GM19193 (cell line): ENCODE data around the gene ZNF106.

ENCODE experiments used
- POLR2A ChIP-seq: IDR thresholded peaks from 4 replicates; pipeline ENCODE4 v1.6.1; 2011; ENCODE audit not compliant: insufficient read depth, insufficient read length; ENCODE audit errors: extremely low read depth

The ZNF106 gene

DNA sequence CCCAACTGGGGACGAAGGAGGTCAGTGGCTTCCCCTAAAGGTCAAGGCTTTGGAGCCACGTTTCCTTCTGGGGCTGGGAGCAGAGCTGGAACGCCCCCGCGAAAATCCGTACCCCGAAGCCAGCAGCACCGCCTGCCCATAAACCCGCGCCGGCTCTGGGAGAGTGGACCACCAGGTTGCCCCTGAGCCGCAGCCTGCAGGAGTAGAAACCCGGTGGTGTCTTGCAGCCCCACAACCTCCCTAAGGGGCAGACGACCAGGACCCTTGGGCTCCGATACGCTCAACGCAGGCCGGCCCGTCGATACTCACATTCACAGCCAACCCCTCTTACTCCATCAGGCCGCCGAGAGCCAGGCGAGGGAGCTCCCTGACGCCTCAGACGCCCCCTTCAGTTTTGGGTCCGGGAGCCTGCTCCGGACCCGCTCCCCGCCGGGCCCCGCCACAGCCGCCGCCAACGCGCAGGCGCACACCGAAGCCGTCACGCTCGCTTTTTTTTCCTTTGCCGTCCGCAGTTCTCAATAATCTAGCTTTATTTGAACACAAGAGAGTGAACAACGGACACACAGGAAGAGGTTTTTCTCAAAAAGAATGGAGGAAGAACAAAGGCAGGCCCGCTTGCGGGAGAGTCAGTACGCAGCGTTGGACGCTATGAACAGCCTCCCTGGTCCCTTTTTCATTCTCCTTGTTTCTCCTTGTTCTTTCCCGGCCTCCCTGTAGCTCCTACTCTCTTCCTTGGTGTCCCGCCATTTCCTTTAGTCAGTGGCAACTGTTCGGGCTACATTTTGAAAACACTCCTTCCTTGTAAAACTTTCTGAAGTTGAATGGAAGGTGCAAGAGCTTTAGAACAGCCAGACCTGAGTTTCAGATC is at the start of gene ZNF106:
ZNF106 (minus strand) TSS at position 471 of the 868 bp plus-strand sequence. CDS start 18,852 bp downstream, outside the sequence.
- peak; percentile 87 for TF ChIP-seq POLR2A

DNA sequence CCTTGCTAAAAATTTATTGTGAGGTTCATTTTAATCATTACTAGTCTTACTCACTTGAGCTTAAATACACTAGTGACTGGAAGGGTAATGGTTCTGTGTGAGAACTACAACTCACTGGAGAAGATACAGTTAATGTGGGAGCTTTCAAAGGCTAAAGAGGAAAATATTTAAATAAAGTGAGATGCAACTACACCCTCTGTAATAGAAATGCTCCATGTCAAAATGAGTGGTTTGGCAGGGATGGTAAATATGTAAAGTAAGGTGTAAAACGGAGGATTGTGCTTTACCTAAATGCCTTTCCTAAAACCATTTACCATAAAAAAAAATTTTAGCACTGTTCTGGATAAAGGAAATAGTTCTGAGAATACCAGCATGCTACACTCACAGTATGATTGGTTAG is 42.3 kb upstream of the ZNF106 start:
- TF ChIP-seq POLR2A: no peak

DNA sequence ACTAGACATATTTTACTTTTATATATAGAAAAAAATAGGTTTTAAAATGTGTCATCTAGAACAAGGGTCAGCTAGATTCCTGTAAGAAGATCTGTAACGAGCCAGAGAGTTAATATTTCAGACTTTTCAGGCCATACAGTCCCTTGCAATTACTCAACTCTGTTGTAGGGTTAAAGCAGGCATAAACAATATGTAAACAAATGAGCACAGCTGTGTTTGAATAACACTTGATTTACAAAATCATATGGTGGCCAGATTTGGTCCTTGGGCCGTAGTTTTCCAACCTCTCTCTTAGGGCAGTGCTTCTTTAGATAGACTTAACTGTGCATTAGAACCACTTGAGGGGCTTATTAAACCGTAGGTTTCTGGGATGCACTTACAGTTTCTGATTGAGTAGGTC is 38.0 kb upstream of the ZNF106 start:
- no peak for TF ChIP-seq POLR2A

DNA sequence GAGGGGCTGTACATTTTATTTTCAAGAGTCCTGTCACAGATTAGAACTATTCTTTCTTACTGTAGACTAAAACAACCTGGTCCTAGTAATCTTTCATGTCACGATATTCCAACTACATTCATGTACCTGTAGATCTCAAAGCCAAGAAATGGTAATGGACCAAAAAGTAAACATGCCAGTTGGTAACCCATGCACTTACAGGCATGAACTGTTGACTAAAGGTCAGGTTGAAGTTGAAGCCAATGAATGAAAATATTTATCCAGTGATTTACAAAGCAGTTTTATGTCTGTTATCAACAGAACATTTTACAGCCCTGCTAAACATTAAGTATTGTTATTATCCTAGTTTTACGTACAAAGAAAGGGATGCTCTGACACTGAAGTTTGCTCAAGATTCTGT is 32.4 kb upstream of the ZNF106 start:
- no peak for TF ChIP-seq POLR2A

DNA sequence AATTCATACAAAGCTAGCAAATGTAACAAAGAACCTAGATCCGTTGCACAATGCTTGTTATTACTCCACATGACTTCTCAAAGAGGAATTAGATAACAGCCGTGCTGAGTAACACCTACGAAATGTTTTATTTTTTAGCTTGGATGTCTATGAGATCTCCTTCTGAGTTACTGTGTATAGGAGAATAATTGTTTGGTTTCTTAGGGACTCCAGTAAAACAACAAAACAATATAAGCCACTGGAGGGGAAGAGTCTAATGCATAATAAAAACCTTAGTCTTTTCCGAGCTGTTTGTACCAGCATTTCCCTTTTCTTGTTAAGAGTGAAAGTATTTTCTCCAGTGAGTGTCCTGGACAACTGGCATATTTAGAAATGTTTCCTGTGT is 20.1 kb upstream of the ZNF106 start:
- no peak for TF ChIP-seq POLR2A

DNA sequence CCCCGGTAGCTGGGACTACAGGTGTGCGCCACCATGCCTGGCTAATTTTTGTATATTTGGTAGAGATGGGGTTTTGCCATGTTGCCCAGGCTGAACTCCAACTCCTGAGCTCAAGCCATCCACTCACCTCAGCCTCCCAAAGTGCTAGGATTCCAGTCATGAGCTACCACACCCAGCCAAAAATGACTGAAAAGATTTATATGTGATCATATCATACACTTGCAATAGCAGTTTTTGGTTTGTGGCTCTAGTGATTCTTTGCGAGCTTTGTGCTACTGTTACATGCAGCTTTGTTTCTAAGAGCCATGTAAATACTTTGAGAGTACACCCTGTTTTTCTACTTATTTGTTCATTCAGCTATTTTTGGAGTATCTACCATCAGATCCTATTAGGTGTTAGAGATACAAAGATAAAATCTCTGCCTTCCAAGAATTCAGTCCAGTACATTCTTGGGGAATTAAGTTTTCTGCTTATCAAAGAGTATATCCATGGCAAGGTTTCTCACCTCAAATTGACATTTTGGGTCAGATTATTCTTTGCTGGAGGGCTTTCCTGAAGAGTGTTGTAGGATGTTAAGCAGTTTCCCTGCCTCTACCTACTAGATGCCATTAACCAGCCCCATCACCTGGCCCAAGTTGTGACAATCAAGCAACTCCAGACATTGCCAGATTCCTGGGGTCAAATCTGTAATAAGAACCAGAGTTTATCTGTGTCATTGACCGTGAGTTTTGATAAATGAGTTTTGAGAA is 19.5 kb upstream of the ZNF106 start:
- no peak for TF ChIP-seq POLR2A

DNA sequence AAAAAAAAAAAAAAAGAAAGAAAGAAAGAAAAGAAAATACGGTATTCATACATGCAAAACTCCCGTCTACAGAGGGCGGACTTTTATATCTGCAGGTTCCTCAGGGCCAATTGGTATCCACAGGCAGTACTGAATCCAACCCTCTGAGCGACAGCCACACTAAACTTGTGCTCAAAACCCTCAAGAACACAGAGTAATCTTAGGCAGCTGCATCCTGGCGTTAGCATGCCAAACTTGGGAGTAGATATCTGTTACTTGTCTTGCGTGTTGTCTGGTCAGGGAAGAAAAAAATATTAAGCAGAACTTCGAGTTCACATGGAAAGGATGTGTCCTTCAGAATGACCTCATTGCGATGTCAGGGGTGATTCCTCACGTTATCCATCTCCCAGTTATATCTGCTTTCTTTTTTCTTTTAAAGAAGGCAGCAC is 17.3 kb upstream of the ZNF106 start:
- TF ChIP-seq POLR2A: no peak

DNA sequence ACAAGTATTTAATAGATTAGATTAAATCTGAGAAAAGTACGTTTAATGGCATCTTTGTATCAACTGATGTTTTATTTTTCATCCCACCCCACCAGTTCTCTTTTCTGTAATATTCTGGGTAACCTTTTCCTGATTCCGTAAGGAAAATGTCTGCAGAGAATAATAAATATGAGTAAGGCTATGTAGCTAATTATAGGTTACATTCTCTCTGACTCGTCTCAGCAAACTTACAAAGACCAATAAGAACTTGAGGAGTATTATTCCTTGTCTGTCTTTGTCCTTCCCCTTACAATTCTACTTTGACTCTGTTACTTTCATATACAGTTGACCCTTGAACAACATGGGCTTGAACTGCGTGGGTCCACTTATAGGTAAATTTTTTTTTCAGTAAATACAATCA is 16.6 kb upstream of the ZNF106 start:
- no peak for TF ChIP-seq POLR2A

DNA sequence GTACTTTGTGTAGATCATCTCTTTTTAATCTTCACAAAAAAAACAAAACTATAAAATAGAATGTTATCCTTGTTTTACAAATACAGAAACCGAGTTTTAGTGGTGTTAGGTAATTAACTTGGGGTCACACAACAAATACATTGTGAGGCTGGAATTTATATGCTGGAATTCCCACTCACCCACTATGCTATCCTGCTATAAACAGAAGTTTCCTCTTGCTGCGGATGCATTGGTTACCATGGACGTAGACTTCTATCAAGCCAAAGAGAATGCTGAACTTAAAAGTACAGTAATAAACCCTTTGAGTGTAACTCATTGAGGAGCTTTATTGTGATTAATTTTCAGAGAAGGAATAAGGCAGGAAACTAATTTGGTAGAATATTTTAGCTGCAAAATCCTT is 13.7 kb upstream of the ZNF106 start:
- TF ChIP-seq POLR2A: no peak

DNA sequence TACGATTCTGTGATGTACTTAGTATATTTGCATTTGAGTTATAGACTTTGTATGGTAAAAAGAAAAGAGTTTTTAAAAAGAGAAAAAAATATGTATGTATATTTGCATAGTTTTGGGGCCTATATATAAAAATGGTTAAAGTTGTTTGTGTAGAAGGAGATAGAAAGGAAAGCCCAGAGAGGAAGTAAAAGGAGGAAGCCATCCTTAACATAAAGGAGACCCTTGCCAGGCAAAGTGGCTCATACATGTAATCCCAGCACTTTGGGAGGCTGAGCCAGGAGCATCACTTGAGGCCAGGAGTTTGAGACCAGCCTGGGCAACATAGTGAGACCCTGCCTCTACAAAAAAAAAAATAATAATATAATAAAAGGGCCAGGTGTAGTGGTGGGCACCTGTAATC is 12.9 kb upstream of the ZNF106 start:
- no peak for TF ChIP-seq POLR2A

DNA sequence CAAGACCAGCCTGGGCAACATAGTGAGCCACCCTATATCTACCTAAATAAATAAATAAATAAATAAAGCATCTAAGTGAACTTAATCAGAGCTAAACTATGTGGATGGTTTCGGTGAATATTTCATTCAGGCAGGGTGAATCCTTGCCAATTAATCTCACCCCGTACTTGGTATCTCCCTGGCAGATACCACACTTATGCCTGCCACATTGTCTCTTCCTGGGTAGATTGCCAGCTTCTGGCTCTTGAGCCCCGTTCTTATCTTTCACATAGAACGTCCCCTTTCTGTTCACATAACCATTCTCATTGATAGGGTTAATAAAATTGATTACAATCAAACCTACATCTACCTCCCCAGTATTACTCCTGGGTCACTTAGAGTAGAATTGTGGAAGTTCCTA is 11.5 kb upstream of the ZNF106 start:
- TF ChIP-seq POLR2A: no peak

DNA sequence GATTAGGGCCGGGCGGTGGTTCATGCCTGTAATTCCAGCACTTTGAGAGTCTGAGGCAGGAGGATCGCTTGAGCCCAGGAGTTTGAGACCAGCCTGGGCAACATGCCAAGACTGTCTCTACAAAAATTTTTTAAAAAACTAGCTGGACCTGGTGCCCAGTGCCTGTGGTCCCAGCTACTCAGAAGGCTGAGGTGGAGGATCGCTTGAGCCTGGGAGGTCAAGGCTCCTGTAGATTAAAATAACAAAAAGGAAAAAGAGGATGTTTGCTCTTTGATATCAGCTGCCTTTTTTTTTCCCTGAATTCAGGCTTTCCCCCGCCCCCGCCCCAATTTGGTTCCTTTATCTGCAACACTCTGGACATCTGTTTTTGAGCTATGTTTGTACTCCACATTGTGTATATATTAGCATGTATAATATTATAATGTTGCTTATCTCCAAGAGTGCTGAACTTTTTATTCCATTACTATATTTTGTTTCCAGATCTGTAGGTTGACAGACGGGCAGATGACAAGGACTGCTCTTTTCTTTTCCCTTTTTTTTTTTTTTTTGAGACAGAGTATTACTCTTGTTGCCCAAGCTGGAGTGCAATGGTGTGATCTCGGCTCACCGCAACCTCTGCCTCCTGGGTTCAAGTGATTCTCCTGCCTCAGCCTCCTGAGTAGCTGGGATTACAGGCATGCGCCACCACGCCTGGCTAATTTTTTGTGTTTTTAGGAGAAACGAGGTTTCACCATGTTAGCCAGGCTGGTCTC is 9.1 kb upstream of the ZNF106 start:
- TF ChIP-seq POLR2A: no peak

DNA sequence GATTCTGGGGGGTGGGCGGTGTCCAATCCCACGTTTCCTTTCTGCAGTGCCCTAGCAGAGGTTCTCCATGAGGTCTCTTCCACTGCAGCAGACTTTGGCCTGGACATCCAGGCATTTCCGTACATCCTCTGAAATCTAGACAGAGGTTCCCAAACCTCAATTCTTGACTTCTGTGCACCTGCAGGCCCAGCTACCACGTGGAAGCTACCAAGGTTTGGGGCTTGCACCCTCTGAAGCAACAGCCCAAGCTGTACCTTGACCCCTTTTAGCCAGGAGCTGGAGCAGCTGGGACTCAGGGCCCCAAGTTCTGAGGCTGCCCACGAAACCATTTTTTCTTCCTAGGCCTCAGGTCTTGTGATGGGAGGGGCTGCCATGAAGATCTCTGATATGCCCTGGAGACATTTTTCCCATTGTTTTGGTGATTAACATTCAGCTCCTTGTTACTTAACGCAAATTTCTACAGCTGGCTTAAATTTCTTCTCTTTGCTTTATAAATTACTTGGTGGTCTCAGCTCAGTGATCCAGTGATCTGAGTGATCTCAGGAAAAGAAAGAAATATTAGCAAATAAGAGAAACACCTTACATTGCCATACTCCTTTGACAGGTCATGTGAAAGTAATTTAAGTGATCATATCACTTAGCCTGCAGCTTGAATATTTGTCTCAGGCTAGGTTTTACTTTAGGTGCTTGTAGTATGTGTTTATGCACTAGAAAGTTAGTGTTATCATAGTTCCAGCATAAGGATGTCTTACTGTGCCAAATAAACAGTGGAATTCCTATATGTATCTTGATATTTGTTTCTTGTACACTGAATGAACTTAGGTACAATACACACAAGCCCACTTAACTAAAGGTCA is 7.5 kb upstream of the ZNF106 start:
- no peak for TF ChIP-seq POLR2A
